HG02571 (cell line): ENCODE data around the gene PARVA.

ENCODE experiments used
- ATAC-seq: cut with Tn5 transposase; IDR thresholded peaks from one replicate; pipeline ENCODE4 v1.9.1; 2021; ENCODE audit warnings: mild to moderate bottlenecking, moderate library complexity; ENCODE audit not compliant: unreplicated experiment

PARVA gene

DNA sequence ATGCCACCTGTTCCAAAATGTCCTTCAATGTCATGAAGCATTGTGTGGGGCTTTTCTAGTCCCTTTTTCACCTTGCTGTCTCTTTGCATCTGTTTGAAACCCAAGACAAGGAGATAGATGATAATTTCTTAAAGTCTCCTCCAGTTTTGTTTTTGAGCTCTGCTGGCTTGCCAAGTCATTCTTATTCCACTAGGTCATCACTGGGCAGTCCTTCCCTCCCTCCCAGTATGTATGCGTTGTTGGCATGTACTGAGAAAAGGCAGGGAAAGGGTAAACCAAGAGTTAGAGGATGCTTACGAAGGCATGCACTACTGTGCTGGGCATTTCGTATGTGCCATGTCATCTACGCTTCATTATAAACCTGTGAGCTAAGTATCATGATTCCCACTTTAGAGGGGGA lies 78.6 kb downstream of the PARVA start:
- no peak for ATAC-seq

GRCh38 chr11:12456651-12457579 lies 79.5 kb downstream of the PARVA start:
- ATAC-seq, result no peak

GRCh38 chr11:12458042-12458441 lies 80.7 kb downstream of the PARVA start:
- ATAC-seq, result no peak

GRCh38 chr11:12459374-12459773 lies 82.0 kb downstream of the PARVA start:
- ATAC-seq, result no peak

- no peak for ATAC-seq
These were observed 82.6 kb downstream of the PARVA start for GRCh38 chr11:12459865-12460444.

GRCh38 chr11:12460466-12460865 lies 83.1 kb downstream of the PARVA start:
- no peak for ATAC-seq

DNA sequence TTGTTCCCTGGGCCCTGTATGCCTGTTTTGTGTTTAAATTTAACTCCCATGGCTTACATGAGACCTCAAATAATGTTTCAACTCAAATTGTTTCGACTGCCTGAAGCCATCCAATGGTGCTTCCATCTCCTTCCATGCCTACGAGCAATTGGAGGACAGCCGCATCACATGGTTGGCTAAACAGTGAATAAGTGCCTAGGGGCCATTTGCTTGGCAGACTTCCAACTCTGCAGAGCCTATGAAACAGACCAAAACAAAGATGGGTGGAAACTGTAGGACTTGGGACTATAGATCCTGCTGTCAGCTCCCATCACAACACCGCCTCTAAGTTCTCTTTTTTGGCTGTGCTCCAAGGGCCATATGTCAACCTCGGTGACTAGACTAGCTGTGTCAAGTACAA lies 84.1 kb downstream of the PARVA start:
- no peak for ATAC-seq

GRCh38 chr11:12464303-12464702 lies 86.9 kb downstream of the PARVA start:
- ATAC-seq, result no peak

- ATAC-seq, result no peak
These were observed 88.0 kb downstream of the PARVA start for GRCh38 chr11:12465332-12465731.

DNA sequence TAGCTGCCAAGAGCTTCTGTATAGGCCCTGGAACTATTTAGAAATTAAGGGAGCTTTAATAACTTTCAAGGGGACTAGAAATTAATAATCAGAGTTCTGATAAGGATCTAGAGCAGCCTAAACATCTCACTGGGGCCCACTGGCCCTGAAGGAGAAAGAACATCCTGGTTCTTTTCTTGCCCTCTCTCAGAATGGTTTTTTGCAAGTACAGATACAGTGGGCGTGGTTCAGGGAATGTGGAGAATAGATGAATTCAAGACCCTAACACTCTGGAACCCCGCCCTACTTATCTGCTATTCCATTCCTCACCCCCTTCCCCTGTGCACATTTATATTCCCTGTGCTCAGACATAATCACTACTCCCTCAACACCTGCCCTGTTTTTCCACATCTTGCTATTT lies 90.2 kb downstream of the PARVA start:
- no peak for ATAC-seq

DNA sequence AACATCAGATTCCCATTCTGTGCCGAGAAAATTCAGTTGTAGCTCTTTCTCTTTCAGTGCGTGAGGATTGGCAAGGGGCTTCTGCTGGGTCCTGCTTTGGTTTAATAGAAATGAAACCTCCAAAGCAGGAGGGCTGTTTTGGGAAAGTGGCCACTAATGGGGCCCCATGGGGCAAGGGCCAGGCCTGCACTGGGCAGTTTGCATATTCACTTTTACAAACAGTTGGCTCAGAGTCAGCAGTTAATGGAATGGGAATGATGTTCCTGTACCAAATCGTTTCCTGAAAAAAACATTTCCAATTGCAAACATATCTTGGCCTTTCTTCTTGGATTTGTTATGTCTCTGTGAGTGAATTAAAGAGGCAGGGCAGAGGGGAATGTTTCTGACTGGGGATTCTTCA lies 92.1 kb downstream of the PARVA start:
- no peak for ATAC-seq

- no peak for ATAC-seq
These were observed 92.9 kb downstream of the PARVA start for GRCh38 chr11:12470236-12470635.

- no peak for ATAC-seq
These were observed 95.1 kb downstream of the PARVA start for GRCh38 chr11:12472401-12473005.

DNA sequence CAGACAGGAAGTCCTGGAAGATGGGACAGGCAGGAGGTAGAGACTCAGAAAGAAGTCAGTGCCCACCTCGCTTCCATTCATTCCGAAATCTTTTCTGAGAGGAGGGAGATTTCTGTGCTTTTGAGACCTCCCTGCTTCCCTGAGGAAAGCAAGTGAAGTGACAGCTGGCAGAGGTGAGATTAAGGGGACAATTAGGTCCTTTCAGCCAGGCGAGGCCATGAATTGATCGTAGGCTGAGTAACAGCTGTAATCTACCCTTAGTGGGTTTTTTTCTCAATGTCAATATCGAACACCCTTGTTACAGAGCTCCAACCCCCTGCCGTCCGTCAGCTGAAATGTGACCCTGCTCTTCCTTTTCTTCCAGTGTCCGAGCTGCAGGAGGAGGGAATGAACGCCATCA lies 96.0 kb downstream of the PARVA start:
- no peak for ATAC-seq

DNA sequence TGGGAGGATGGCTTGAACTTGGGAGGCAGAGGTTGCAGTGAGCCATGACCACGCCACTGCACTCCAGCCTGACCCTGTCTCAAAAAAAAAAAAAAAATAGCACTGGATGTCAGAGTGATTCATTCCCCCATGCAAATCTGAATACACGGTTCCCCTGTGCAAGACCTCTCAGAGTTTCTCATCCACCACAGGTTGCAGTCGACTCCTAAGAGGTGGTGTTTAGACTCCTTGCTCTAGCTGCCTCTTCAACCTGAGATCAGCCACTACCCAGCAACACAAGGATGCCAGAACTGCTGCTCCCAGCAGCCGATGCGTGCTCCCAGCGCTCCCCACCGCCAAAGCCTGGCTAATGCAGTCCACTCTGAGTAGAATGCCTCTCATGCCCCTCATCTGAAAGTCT lies 97.5 kb downstream of the PARVA start:
- no peak for ATAC-seq

DNA sequence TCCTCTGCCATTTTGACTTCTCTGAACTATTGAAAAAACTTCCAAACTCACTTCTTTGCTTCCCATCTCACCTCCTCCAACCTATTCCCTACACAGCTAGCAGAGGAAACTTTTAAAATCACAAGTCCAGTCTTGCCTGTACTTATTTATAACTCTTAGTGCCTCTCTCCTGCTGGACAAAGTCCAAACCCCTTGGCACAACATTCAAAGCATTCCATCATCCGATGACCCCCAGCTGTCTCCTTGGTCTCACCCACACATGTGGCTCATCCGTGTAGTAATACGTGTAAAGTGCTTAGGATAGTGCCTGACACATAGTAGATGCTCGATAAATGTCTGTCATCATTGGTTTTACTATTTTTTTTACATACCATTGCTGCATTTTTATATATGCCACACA lies 101.4 kb downstream of the PARVA start:
- no peak for ATAC-seq

DNA sequence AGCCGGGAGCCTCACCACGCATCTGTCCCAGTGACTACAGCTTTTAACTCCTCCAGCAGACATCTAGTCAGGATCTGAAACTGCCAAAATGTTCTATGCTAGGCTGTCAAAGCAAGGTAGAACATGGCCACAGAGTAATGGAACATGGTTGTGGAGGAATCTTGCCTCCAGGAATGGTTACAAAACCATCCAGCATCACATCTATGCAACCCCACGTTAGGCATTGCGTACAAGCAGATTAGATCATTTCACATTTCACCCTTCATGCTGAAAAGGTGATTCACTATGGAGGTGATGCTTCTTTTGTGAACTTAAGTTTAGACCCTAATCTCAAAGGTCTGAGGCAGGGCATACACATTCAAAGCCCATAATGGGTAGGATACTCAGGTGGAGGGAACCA lies 103.0 kb downstream of the PARVA start:
- no peak for ATAC-seq

DNA sequence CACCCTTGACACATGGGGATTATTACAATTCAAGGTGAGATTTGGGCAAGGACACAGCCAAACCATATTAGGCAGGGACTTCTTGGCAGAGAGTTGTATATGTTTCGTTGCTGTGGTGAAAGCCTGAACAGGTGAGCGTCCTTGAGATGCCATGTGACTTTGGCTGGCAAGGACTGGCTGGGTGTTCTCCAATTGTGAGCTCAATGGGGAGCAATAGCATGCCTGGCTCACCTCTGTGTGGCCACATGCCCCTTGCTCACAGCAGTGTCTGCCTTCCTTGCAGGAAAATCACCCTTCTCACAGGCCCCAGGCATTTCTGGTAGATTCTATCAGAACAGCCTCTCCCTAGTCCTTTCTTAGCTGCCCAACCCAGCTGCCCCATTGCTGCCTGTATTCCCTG lies 105.5 kb downstream of the PARVA start:
- ATAC-seq, result no peak

DNA sequence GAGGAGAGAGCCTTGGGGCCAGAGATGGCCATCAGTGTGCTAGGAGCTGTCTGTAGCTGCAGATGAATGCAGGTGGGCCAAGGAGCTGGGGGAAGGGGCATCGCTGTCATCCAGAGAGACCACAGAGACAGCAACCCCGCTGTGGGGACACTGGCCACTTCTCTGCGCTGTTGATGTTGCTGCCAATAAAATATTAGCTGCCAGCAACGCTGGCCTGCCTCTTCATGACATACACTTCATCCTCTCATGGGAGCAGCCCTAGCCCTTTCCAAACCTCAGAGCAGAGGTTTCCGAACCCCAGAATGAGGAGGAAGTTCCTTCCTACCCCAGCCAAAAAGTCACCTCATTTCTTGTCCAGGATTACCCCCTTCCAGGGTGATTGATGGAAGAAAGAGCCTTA lies 106.2 kb downstream of the PARVA start:
- no peak for ATAC-seq

GRCh38 chr11:12485328-12485727 lies 108.0 kb downstream of the PARVA start:
- ATAC-seq, result no peak

DNA sequence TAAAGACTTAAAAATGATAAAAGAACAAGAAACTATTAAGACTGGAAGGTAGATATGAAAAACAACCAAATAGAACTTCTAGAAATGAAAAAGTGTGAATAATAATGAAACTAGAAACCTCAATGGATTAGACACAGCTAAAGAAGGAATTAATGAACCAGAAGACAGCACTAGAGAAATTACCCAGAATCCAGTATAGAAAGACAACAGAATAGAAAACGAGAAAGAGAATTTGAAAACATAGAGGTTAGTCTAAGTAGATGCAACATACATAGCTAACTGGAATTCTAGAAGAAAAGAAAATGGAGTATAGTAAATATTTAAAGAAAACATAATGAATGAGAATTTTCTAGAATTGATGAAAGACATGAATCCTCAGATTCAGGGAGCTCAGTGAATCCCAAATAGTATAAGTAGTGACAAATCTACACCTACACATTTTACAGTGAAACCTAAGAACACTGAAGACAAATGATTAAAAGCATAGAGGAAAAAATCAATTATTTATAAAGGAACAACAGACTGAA lies 111.9 kb downstream of the PARVA start:
- no peak for ATAC-seq

- no peak for ATAC-seq
These were observed 117.3 kb downstream of the PARVA start for GRCh38 chr11:12494699-12495098.
